HFF-Myc (cell line): ENCODE results near the gene RAET1E.
"Not testable (repeated sequence)": the region's sequence is repeated elsewhere in the genome, so short reads cannot be mapped to it uniquely, and the experiment has no call there.

Experiments
- DNase-seq: peaks from one replicate; pipeline ENCODE4 v3.0.0-alpha.2; 2011; ENCODE audit warnings: low read depth; ENCODE audit errors: extremely low read depth
- H3K4me3 ChIP-seq: replicated peaks from 2 replicates; pipeline ENCODE4 v1.5.1; 2011; ENCODE audit warnings: low read depth, mild to moderate bottlenecking, control low read depth, low read length
- TF ChIP-seq, protein P1 (sequence below): IDR thresholded peaks from 2 replicates; pipeline ENCODE4 v1.5.1; 2012; ENCODE audit warnings: mild to moderate bottlenecking, low read depth, low read length, control low read depth; ENCODE audit errors: missing control alignments

Gene RAET1E

DNA sequence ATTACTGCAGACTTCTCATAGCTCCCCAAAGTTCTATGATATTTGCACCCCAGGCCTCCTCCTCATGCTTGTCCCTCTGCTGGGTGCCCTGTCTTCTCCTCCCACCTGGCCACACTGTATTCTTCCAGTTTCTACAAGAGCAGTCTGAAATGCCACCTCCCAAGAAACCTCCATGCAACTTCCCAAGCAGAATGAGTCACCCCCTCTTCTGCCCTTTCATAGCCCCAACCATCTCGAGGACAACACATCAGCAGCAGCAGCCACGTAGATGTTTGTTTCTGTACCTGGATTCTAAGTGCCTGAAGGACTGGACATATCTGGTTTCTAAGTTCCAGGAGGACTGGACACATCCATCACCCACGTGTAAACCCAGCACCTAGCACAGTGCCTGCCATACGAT lies 37.3 kb upstream of the RAET1E start:
- DNase-seq = no peak
- TF ChIP-seq, protein P1, sequence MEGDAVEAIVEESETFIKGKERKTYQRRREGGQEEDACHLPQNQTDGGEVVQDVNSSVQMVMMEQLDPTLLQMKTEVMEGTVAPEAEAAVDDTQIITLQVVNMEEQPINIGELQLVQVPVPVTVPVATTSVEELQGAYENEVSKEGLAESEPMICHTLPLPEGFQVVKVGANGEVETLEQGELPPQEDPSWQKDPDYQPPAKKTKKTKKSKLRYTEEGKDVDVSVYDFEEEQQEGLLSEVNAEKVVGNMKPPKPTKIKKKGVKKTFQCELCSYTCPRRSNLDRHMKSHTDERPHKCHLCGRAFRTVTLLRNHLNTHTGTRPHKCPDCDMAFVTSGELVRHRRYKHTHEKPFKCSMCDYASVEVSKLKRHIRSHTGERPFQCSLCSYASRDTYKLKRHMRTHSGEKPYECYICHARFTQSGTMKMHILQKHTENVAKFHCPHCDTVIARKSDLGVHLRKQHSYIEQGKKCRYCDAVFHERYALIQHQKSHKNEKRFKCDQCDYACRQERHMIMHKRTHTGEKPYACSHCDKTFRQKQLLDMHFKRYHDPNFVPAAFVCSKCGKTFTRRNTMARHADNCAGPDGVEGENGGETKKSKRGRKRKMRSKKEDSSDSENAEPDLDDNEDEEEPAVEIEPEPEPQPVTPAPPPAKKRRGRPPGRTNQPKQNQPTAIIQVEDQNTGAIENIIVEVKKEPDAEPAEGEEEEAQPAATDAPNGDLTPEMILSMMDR = no peak
- H3K4me3 ChIP-seq = no peak overlapping the region

DNA sequence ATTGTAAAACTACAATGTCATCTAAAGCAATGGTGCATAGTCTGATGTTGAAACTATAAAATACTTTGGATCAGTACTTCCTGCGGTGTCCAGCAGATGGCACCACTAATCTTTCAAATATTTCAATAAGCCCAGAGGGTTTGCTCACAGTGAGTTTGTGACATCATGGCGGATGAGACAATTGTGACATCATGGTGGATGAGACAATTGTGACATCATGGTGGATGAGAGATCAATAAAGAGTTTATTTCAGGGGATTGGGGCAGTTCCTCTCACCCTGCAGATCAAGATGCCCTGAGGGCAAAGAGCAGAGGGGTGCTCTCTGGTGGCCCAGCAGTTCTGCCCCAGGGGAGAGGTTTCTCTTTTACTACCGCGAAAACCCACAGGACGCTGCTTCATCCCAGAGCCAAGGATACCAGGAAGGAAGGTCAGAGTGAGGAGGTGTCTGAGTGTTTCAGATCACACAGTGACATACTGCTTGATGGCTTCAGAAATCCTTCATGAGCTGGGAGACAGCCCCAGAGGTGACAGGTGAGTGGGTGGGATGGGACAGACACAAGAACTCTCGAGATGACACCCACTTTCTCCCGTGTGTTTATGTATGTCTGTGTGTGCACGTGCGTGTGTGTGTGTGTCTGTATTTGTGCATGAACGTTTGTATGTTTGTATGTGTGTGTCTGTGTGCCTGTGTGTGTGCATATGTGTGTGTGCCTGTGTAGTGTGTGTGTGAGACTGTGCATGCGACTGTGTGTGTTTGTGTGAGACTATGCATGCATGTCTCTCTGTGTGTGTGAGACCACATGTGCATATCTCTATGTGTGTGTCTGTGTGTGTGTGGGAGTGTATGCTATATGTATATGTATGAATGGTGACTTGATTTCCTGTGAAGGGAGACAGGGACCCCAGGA lies 36.6 kb upstream of the RAET1E start:
- TF ChIP-seq, protein P1 = peak; percentile 64
- DNase-seq = peak; percentile 45
- H3K4me3 ChIP-seq = no peak overlapping the region

DNA sequence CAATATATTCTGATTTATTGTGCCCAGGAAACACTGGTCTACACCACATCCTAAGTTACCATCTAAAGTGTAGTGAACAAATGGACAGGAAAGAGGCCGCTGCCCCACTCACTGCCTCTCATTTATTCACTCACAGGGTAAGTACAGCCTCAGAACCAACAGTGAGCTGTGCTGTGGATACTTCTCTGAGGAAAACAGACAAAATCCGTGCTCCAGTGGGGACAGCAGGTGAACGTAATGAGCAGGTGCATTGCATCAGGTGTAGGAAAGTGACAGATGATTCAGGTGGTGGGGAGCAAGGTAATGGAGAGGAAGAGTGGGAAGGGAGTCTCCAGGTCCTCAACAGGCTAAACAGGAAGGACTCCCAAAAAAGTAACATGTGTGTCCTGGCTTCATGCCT lies 35.5 kb upstream of the RAET1E start:
- DNase-seq = no peak
- TF ChIP-seq, protein P1 = no peak
- H3K4me3 ChIP-seq = no peak overlapping the region

DNA sequence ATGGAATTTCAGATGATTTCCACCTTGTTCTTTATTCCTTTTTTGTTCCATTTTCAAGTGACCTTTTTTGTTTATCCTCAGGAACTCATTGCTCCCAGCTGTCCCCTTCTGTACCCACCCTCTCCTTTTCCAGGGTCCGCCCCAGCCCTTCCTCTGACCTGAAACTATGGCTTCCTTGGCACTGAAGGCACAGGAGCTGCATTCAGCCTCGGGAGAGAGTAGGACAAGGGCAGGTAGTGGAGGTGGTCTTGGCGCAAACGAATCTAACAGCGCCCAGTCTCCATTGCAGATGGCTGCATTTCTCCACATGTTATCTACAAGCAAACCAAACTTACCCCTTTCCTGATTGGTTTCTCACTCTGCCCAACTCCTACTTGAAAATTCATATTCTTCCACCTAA lies 35.1 kb upstream of the RAET1E start:
- TF ChIP-seq, protein P1 = no peak
- no peak for DNase-seq
- H3K4me3 ChIP-seq = no peak overlapping the region

DNA sequence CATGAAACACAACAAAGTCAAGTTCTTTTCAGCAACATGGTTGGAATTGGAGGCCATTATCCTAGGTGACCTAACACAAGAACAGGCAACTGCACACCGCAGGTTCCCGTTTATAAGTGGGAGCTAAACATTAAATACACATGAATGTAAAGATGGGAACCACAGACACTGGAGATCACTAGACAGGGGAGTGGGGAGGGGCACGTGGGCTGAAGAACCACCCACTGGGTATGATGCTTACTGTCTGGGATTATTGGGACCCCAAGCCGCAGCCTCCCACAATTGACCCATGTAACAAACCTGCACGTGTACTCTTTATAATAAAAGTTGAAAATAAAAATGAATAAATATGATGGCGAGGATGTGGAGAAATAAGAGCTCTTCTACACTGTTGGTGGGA lies 33.6 kb upstream of the RAET1E start:
- TF ChIP-seq, protein P1 = no peak
- no peak for DNase-seq
- H3K4me3 ChIP-seq = no peak overlapping the region

DNA sequence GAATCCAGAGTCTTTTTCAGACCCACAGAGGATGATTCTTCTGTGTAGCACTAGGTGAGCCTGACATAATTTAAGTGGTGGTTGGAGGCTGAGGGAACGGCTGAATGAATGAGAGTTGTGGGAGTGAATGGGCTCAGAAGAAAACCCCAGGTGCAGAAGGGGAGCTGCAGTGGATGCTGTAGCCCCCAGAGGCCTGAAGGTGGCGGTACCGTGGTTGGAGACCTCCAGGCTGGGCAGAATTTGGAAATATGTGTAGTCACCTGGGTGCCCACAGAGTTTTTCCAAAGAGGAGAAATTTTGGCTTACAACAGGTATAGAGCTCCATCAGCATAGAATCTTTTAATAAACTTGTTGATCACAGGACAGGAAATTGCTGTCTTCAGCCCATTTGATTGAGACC lies 31.5 kb upstream of the RAET1E start:
- TF ChIP-seq, protein P1 = peak; percentile 60
- no peak for DNase-seq
- no peak overlapping the region for H3K4me3 ChIP-seq

DNA sequence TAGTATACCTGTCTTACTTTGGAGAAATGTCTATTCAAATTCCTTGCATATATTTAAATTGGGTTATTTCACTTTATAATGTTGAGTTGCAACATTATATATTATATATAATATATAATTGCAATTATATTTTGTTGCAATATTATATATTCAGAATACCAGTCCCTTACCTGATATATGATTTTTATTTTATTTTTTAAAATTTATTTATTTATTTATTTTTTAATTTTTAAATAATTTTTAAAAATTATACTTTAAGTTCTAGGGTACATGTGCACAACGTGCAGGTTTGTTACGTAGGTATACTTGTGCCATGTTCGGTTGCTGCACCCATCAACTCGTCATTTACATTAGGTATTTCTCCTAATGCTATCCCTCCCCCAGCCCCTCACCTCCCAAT lies 29.1 kb upstream of the RAET1E start:
- not testable (repeated sequence) for H3K4me3 ChIP-seq, DNase-seq
